K562 (cell line): ENCODE data around the gene SLC25A36. TPM values are rescaled to one million over a fixed set of nuclear protein-coding genes. Genes with fewer than 3 reads are reported as not detected.

Experiments
- ATAC-seq: fragments of 200-7000 bp; cut with Tn5 transposase; 3 replicates; pipeline ENCODE4 v1.9.1; 2020; ENCODE audit warnings: moderate library complexity
- BruUV-seq: library from RNA; stranded (reverse); fragments of 400-500 nt; replicated peaks from 2 replicates; lab custom pipeline; 2021; lab: Mats Ljungman, UMichigan
- CTCF ChIA-PET: fragments of 300-600 bp; formaldehyde crosslinking; extraction: SDS; loops from one replicate; lab custom pipeline; 2021; ENCODE audit warnings: low intra/inter-chr PET ratio; lab: Yijun Ruan, JAX
- POLR2A ChIA-PET: fragments of 300-600, 350-650 bp; sonication (Branson Sonifier 250); formaldehyde crosslinking; extraction: SDS; loops from one replicate; lab custom pipeline; 2021; ENCODE audit warnings: antibody characterized with exemption, inconsistent platforms; lab: Yijun Ruan, JAX
- DNase-seq, 4 experiments: peaks; one replicate each; pipeline versions ENCODE4 v3.0.0 to v3.0.0-alpha.2; 2011 to 2018; ENCODE audit warnings: low spot score in 3 of 4, mixed read lengths in 3 of 4; ENCODE audit errors: extremely low read depth in 1 of 4
- FAIRE-seq: peaks from 2 replicates; lab custom pipeline; 2011; peaks lifted over from hg19 to GRCh38; lab: Jason Lieb, UNC
- H2AFZ ChIP-seq: 2 replicates; pipeline ENCODE4 v1.6.0; 2011; ENCODE audit warnings: low read depth, low read length, control low read depth, inconsistent platforms
- H3K27ac ChIP-seq: fragments of 200-600 bp; 3 replicates; pipeline ENCODE4 v1.8.0; 2011; ENCODE audit warnings: low read depth, mild to moderate bottlenecking, control low read depth, inconsistent platforms, low read length, moderate library complexity, mixed read lengths; ENCODE audit errors: extremely low read depth
- H3K27me3 ChIP-seq, 2 experiments: fragments of 300-600 bp in 1 of 2; 2 replicates in 1 of 2; 3 replicates in 1 of 2; pipeline versions ENCODE4 v1.6.0 to v1.8.0; 2011; ENCODE audit warnings: inconsistent platforms in 2 of 2, low read length in 2 of 2, mild to moderate bottlenecking in 1 of 2, mixed read lengths in 1 of 2, moderate library complexity in 1 of 2; ENCODE audit not compliant: control insufficient read depth in 2 of 2, insufficient read depth in 2 of 2
- H3K36me3 ChIP-seq: fragments of 300-600 bp; 3 replicates; pipeline ENCODE4 v1.8.0; 2011; ENCODE audit warnings: mild to moderate bottlenecking, low read length, inconsistent platforms; ENCODE audit not compliant: control insufficient read depth, insufficient read depth
- H3K4me1 ChIP-seq, 2 experiments: fragments of 200-600 bp in 1 of 2; replicated peaks in 1 of 2; 2 replicates in 1 of 2; 3 replicates in 1 of 2; pipeline versions ENCODE4 v1.5.1 to v1.8.0; 2011; ENCODE audit warnings: inconsistent platforms in 2 of 2, low read length in 2 of 2, mild to moderate bottlenecking in 1 of 2, mixed read lengths in 1 of 2, moderate library complexity in 1 of 2; ENCODE audit not compliant: control insufficient read depth in 2 of 2, insufficient read depth in 2 of 2
- H3K4me2 ChIP-seq: 2 replicates; pipeline ENCODE4 v1.6.1; 2011; ENCODE audit warnings: low read length, control low read depth, inconsistent platforms, mixed read lengths; ENCODE audit not compliant: insufficient read depth
- H3K4me3 ChIP-seq: fragments of 200-600 bp; sonication (generic), shearing (Covaris generic); 2 replicates; pipeline ENCODE4 v1.5.1; 2016; ENCODE audit warnings: control low read depth, inconsistent platforms
- H3K79me2 ChIP-seq: fragments of 200-600 bp; 3 replicates; pipeline ENCODE4 v1.8.0; 2011; ENCODE audit warnings: low read length, inconsistent platforms; ENCODE audit not compliant: control insufficient read depth, insufficient read depth
- H3K9ac ChIP-seq, 2 experiments: 2 replicates each; pipeline versions ENCODE4 v1.6.0 to v1.6.1; 2011; ENCODE audit warnings: low read depth in 2 of 2, low read length in 2 of 2, control low read depth in 1 of 2, inconsistent platforms in 1 of 2, mild to moderate bottlenecking in 1 of 2, mixed read lengths in 1 of 2; ENCODE audit not compliant: insufficient read depth in 1 of 2
- H3K9me1 ChIP-seq: one replicate; pipeline ENCODE4 v1.6.0; 2011; ENCODE audit warnings: inconsistent platforms, mild to moderate bottlenecking, low read length, moderate library complexity; ENCODE audit not compliant: control insufficient read depth, insufficient read depth
- H3K9me3 ChIP-seq: replicated peaks from 2 replicates; pipeline ENCODE4 v1.5.1; 2011; ENCODE audit warnings: low read depth, low read length, inconsistent platforms; ENCODE audit not compliant: control insufficient read depth, insufficient read depth
- H4K20me1 ChIP-seq: replicated peaks from 2 replicates; pipeline ENCODE4 v1.6.1; 2011; ENCODE audit warnings: low read length, inconsistent platforms, mixed read lengths; ENCODE audit not compliant: control insufficient read depth, insufficient read depth
- E2F4 ChIP-seq: sonication (generic); formaldehyde crosslinking; IDR thresholded peaks from 2 replicates; pipeline ENCODE4 v1.8.0; 2022; ENCODE audit warnings: mild to moderate bottlenecking, low read depth, missing genetic modification reagents
- MAFK ChIP-seq: IDR thresholded peaks from 2 replicates; pipeline ENCODE4 v1.6.1; 2011; ENCODE audit warnings: low read length, improper control_type of control experiment
- MBD2 ChIP-seq: sonication (generic); IDR thresholded peaks from 2 replicates; pipeline ENCODE4 v1.6.1; 2016; ENCODE audit warnings: low read depth, borderline replicate concordance
- MYBL2 ChIP-seq, 2 experiments: fragments of 450-650 bp in 1 of 2; sonication (generic) in 1 of 2; formaldehyde crosslinking in 1 of 2; IDR thresholded peaks; 2 replicates each; pipeline versions ENCODE4 v1.6.1 to v1.8.1; 2017 to 2022; ENCODE audit warnings: borderline replicate concordance in 1 of 2, inconsistent platforms in 1 of 2, low read depth in 1 of 2, mild to moderate bottlenecking in 1 of 2, missing genetic modification reagents in 1 of 2, moderate library complexity in 1 of 2
- PHTF2 ChIP-seq: fragments of 250-450 bp; sonication (Bioruptor Pico); IDR thresholded peaks from 2 replicates; pipeline ENCODE4 v1.5.0; 2021; ENCODE audit warnings: mild to moderate bottlenecking
- THRB ChIP-seq: fragments of 450-650 bp; formaldehyde crosslinking; conservative IDR thresholded peaks from 2 replicates; pipeline ENCODE4 v1.4.0; 2022; ENCODE audit warnings: mild to moderate bottlenecking, missing genetic modification characterization
- ZBTB43 ChIP-seq: sonication (generic); formaldehyde crosslinking; IDR thresholded peaks from 2 replicates; pipeline ENCODE4 v1.8.0; 2023; ENCODE audit warnings: mild to moderate bottlenecking, missing genetic modification reagents
- ZNF133 ChIP-seq: fragments of 250-450 bp; sonication (Bioruptor Pico); IDR thresholded peaks from 2 replicates; pipeline ENCODE4 v1.4.0; 2020; ENCODE audit warnings: mild to moderate bottlenecking
- in situ Hi-C: fragments of 300-500 bp; cut with MboI; formaldehyde crosslinking; loops from 4 replicates; pipeline ENCODE4 v1.15.0; 2018; ENCODE audit warnings: inconsistent platforms, mixed read lengths
- intact Hi-C: fragments of 100-400 bp; cut with micrococcal nuclease; formaldehyde crosslinking; loops from 2 replicates; pipeline ENCODE4 v1.14.2; 2022
- polyA plus RNA-seq, 8 experiments: library from polyadenylated mRNA; depleted of rRNA in 4 of 8; stranded (reverse) in 5 of 8; unstranded in 3 of 8; fragments of >200 nt; fragmentation: Nextera tagmentation in 2 of 8; fragmentation: Illumina TruSeq in 1 of 8; extraction: Ambion mirVana in 2 of 8; extraction: Trizol in 1 of 8; gene quantifications; 2 replicates each; pipeline versions ENCODE4 v1.2.1 to v1.2.3, GENCODE V29; 2011 to 2014; ENCODE audit warnings: inconsistent platforms in 1 of 8, missing spikeins in 1 of 8
- total RNA-seq, 7 experiments: library from RNA; depleted of rRNA in 6 of 7; stranded (reverse); fragments of >200 nt in 6 of 7; fragmentation: Illumina TruSeq in 2 of 7; extraction: Trizol in 2 of 7; gene quantifications; 2 replicates each; pipeline versions ENCODE4 v1.2.1 to v1.2.3, GENCODE V29; 2011 to 2021; ENCODE audit warnings: low replicate concordance in 1 of 7
- TF ChIP-seq, protein P1 (sequence below): IDR thresholded peaks from 2 replicates; pipeline ENCODE4 v1.6.1; 2016; ENCODE audit warnings: missing genetic modification characterization, missing compliant biosample characterization
- TF ChIP-seq, protein P2 (sequence below): sonication (generic); formaldehyde crosslinking; IDR thresholded peaks from 2 replicates; pipeline ENCODE4 v1.8.0; 2022; ENCODE audit warnings: mild to moderate bottlenecking, missing genetic modification reagents

SLC25A36 gene
- total and polyA plus RNA-seq, 9 of the 15 experiments (the other 6 are each of a cell fraction or from before 2014, with no cell fraction given): 12.0 to 95.3 (median 43.3) TPM

DNA sequence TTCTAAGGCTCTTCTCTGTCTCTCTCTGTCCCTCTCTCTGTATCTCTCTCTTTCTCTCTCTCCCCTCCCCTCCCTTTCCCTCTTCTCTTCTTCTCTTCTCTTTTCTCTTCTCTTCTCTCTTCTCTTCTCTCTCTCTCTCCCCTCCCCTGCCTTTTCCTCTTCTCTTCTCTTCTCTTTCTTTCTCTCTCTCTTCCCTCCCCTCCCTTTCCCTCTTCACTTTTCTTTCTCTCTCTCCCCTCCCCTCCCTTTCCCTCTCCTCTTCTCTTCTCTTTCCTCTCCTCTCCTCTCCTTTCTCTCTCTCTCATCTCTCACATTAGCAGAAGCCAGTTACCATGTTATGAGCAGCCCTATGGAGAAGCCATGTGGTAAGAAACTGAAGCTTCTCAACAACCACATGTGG is 25.0 kb upstream of the SLC25A36 start:
- H3K27ac ChIP-seq: no peak overlapping the region
- H3K4me1 ChIP-seq: no peaks in the 10 kb centered on the region
- H3K9ac ChIP-seq: no peak overlapping the region
- H3K4me2 ChIP-seq: no peak overlapping the region
- intact Hi-C loops: no loop called here
- FAIRE-seq (no peak), DNase-seq (no peak), ATAC-seq (no peak)
- H4K20me1 ChIP-seq: no peaks in the 10 kb centered on the region
- no peaks in the 10 kb centered on the region for H3K79me2 ChIP-seq
- ChIA-PET CTCF (no interaction called here), POLR2A (no interaction called here)
- H3K9me3 ChIP-seq: no peaks in the 10 kb centered on the region
- H3K36me3 ChIP-seq: no peaks in the 10 kb centered on the region
- in situ Hi-C loops: loop anchor here (10.0 kb wide), 2 partner anchors 188 to 278 kb away; no protein-coding TSS in a partner anchor
- H2AFZ ChIP-seq: no peak overlapping the region
- BruUV-seq: no TSS peak
- H3K27me3 ChIP-seq: peaks cover 0 to 15% of the 10 kb centered on the region in 2 experiments; a peak in 4 of 5 replicates
- H3K9me1 ChIP-seq: peaks cover 2% of the 10 kb centered on the region
- no peak overlapping the region for H3K4me3 ChIP-seq
- no peak for TF ChIP-seq E2F4
- TF ChIP-seq, protein P1, sequence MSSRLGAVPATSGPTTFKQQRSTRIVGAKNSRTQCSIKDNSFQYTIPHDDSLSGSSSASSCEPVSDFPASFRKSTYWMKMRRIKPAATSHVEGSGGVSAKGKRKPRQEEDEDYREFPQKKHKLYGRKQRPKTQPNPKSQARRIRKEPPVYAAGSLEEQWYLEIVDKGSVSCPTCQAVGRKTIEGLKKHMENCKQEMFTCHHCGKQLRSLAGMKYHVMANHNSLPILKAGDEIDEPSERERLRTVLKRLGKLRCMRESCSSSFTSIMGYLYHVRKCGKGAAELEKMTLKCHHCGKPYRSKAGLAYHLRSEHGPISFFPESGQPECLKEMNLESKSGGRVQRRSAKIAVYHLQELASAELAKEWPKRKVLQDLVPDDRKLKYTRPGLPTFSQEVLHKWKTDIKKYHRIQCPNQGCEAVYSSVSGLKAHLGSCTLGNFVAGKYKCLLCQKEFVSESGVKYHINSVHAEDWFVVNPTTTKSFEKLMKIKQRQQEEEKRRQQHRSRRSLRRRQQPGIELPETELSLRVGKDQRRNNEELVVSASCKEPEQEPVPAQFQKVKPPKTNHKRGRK (tag): peak; percentile 44; the same call in 1 of the 2 replicates
- no peak for TF ChIP-seq MAFK
- TF ChIP-seq THRB (CRISPR knock-in tag): 0 out of 2 replicates have a peak, but pooled peaks have one; percentile 61
- TF ChIP-seq, protein P2, sequence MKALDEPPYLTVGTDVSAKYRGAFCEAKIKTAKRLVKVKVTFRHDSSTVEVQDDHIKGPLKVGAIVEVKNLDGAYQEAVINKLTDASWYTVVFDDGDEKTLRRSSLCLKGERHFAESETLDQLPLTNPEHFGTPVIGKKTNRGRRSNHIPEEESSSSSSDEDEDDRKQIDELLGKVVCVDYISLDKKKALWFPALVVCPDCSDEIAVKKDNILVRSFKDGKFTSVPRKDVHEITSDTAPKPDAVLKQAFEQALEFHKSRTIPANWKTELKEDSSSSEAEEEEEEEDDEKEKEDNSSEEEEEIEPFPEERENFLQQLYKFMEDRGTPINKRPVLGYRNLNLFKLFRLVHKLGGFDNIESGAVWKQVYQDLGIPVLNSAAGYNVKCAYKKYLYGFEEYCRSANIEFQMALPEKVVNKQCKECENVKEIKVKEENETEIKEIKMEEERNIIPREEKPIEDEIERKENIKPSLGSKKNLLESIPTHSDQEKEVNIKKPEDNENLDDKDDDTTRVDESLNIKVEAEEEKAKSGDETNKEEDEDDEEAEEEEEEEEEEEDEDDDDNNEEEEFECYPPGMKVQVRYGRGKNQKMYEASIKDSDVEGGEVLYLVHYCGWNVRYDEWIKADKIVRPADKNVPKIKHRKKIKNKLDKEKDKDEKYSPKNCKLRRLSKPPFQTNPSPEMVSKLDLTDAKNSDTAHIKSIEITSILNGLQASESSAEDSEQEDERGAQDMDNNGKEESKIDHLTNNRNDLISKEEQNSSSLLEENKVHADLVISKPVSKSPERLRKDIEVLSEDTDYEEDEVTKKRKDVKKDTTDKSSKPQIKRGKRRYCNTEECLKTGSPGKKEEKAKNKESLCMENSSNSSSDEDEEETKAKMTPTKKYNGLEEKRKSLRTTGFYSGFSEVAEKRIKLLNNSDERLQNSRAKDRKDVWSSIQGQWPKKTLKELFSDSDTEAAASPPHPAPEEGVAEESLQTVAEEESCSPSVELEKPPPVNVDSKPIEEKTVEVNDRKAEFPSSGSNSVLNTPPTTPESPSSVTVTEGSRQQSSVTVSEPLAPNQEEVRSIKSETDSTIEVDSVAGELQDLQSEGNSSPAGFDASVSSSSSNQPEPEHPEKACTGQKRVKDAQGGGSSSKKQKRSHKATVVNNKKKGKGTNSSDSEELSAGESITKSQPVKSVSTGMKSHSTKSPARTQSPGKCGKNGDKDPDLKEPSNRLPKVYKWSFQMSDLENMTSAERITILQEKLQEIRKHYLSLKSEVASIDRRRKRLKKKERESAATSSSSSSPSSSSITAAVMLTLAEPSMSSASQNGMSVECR (CRISPR knock-in tag): no peak
- no peak for TF ChIP-seq ZBTB43 (CRISPR knock-in tag)
- TF ChIP-seq PHTF2 (CRISPR knock-in tag): no peak
- TF ChIP-seq ZNF133 (CRISPR knock-in tag): no peak
- TF ChIP-seq MYBL2 (IDR thresholded peaks at IDR 0.05; ENCODE audit: low read depth): no peak
- TF ChIP-seq MYBL2 (CRISPR knock-in tag; IDR thresholded peaks at IDR 0.05; ENCODE audit: borderline replicate concordance): no peak
- no peak for TF ChIP-seq MBD2
